Esophagus squamous epithelium (tissue), 5 donors: ENCODE measurements around the gene SLC44A1. TPM values are rescaled to one million over a fixed set of nuclear protein-coding genes. Genes with fewer than 3 reads are reported as not detected.

Experiments
- DNase-seq: peaks from one replicate; lab custom pipeline; 2025; lab: John Stamatoyannopoulos, UW
- H3K27ac ChIP-seq, 4 donors: fragments of 200-600 bp; sonication (generic); one replicate each; pipeline ENCODE4 v1.5.1; 2016 to 2019; ENCODE audit warnings: mild to moderate bottlenecking in 1 of 4
- H3K27me3 ChIP-seq, 4 donors: fragments of 200-600 bp; sonication (generic); 1 replicate in 3 of 4; 2 replicates in 1 of 4; pipeline versions ENCODE4 v1.5.1 to v1.6.0; 2017 to 2021; ENCODE audit warnings: antibody characterized with exemption in 1 of 4
- H3K36me3 ChIP-seq, 3 donors: fragments of 200-600 bp; sonication (generic); one replicate each; pipeline ENCODE4 v1.5.1; 2016 to 2019
- H3K4me1 ChIP-seq, 3 donors: fragments of 200-600 bp; sonication (generic); one replicate each; pipeline ENCODE4 v1.5.1; 2017 to 2019
- H3K4me3 ChIP-seq, 4 donors: fragments of 200-600 bp; sonication (generic); 1 replicate in 3 of 4; 2 replicates in 1 of 4; pipeline ENCODE4 v1.5.1; 2016 to 2019; ENCODE audit warnings: mild to moderate bottlenecking in 2 of 4, moderate library complexity in 1 of 4
- H3K9me3 ChIP-seq, 3 donors: fragments of 200-600 bp; sonication (generic); one replicate each; pipeline ENCODE4 v1.5.1; 2016 to 2019
- CTCF ChIP-seq, 6 experiments: fragments of 450-650 bp in 4 of 6; fragments of 200-600 bp in 2 of 6; sonication (generic) in 2 of 6; IDR thresholded peaks; one replicate each; pipeline ENCODE4 v1.5.1; 2016 to 2019; ENCODE audit warnings: antibody characterized with exemption in 6 of 6, mild to moderate bottlenecking in 4 of 6, moderate library complexity in 4 of 6
- POLR2A ChIP-seq, 4 donors: fragments of 450-650 bp; IDR thresholded peaks; one replicate each; pipeline ENCODE4 v1.6.1; 2017; ENCODE audit warnings: antibody characterized with exemption in 4 of 4, mild to moderate bottlenecking in 4 of 4, moderate library complexity in 3 of 4
- WGBS, 2 donors: methylation state at CpG; one replicate each; pipeline ENCODE4 v1.1.5; 2018; 5-methylcytosine and 5-hydroxymethylcytosine counted together
- intact Hi-C: fragments of 100-400 bp; cut with DNase I; formaldehyde crosslinking; loops from one replicate; pipeline ENCODE4 v1.15.0; 2022
- total RNA-seq, 4 donors: library from RNA; depleted of rRNA; stranded (reverse); fragments of >200 nt; gene quantifications; one replicate each; pipeline ENCODE4 v1.1.0, GENCODE V29; 2016
- donor health status: DM: yes; HTN: yes; CAD: no.

The SLC44A1 gene
- total RNA-seq, 4 donors from 2014 or later: 19.9 to 52.9 (median 37.8) TPM

DNA sequence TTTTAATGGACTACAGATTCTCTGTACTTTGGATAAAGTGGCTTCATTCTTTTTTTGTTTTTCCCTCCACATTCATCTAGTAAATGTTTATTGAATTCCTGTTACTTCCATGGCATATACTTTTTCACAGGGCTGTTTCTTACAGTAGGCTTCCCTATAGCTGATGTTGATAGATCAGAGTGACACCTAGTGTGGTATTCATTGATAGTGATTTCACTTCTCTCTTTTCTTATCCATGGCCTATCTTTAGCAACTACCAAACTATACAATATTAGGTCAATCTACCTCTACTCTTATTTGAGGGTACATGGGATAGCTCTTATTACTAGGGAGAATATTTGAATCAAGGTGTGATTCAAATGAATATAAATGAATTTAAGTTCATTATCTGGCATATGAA lies 239.2 kb downstream of the SLC44A1 start:
- DNase-seq: no peak
- H3K4me3 ChIP-seq: no peak overlapping the region
- H3K4me1 ChIP-seq: no peaks in the 10 kb centered on the region
- no peak for TF ChIP-seq POLR2A (IDR thresholded peaks at IDR 0.05)
- no peak for TF ChIP-seq CTCF (IDR thresholded peaks at IDR 0.05)
- no peaks in the 10 kb centered on the region for H3K36me3 ChIP-seq
- H3K27ac ChIP-seq: no peak overlapping the region
- H3K27me3 ChIP-seq: no peaks in the 10 kb centered on the region
- intact Hi-C loops: no loop called here
- H3K9me3 ChIP-seq: no peaks in the 10 kb centered on the region

DNA sequence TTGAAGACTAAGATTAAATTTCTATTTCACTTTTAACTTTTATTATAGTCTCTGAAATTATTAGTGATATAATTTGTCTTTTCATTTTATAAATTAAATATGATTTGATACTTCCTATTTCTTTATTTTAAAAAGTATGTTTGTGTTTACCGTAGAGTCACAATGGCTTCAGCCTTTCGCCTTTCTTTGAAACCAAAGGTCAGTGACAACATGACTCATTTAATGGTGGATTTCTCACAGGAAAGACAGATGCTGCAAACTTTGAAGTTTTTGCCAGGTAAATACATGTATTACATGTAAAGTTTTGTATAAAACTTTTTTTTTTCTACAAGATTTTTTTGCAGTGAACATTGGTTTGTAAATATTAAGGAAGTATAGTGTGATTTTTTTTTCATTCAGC lies 239.8 kb downstream of the SLC44A1 start:
- no peak for TF ChIP-seq CTCF (IDR thresholded peaks at IDR 0.05)
- no peak for TF ChIP-seq POLR2A (IDR thresholded peaks at IDR 0.05)
- Histone ChIP-seq H3K27me3 (no peaks in the 10 kb centered on the region), H3K36me3 (no peaks in the 10 kb centered on the region), H3K9me3 (no peaks in the 10 kb centered on the region), H3K4me3 (no peak overlapping the region), H3K27ac (no peak overlapping the region), H3K4me1 (no peaks in the 10 kb centered on the region)
- DNase-seq: no peak
- WGBS, 2 donors: 95 to 100% methylated on average over 2 of the region's 2 CpGs
- intact Hi-C loops: no loop called here

DNA sequence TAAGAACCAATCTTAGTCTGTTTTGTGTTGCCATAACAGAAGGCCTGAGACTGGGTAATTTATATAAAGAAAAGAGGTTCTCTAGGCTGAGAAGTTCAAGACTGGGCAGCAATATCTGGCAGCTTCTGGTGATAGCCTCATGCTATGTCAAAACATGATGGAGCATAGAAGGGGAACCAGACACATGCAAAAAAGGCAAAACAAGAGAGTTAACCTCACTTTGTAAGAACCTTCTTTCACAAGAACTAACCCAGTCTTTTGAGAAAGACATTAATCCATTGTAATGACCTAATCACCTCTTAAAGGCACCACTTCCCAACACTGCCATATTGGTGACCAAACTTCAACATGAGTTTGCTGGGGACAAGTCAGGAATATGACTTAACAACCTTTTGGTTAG lies 240.7 kb downstream of the SLC44A1 start:
- no peak overlapping the region for H3K4me3 ChIP-seq
- no peak for DNase-seq
- H3K4me1 ChIP-seq: no peaks in the 10 kb centered on the region
- no peaks in the 10 kb centered on the region for H3K27me3 ChIP-seq
- TF ChIP-seq CTCF (IDR thresholded peaks at IDR 0.05) (no peak), POLR2A (IDR thresholded peaks at IDR 0.05) (no peak)
- H3K36me3 ChIP-seq: no peaks in the 10 kb centered on the region
- intact Hi-C loops: no loop called here
- no peak overlapping the region for H3K27ac ChIP-seq
- H3K9me3 ChIP-seq: no peaks in the 10 kb centered on the region

Other genes starting within 250 kb of the SLC44A1 start
- 1 to 10 TPM in 2 of 4 donors, under 1 TPM in 2; 0.38 to 1.8 (median 1.2) TPM for gene FSD1L, start 203.4 kb downstream of the SLC44A1 start, total RNA-seq